K562 (cell line): Measurements from ENCODE around the gene NTNG1. TPM values are rescaled to one million over a fixed set of nuclear protein-coding genes. Genes with fewer than 3 reads are reported as not detected.
A peak's percentile ranks its signal among the peaks of the same experiment; 100 is the strongest.

Experiments
- ATAC-seq: fragments of 200-7000 bp; cut with Tn5 transposase; 3 replicates; pipeline ENCODE4 v1.9.1; 2020; ENCODE audit warnings: moderate library complexity
- BruUV-seq: library from RNA; stranded (reverse); fragments of 400-500 nt; replicated peaks from 2 replicates; lab custom pipeline; 2021; lab: Mats Ljungman, UMichigan
- CTCF ChIA-PET: fragments of 300-600 bp; formaldehyde crosslinking; extraction: SDS; loops from one replicate; lab custom pipeline; 2021; ENCODE audit warnings: low intra/inter-chr PET ratio; lab: Yijun Ruan, JAX
- POLR2A ChIA-PET: fragments of 300-600, 350-650 bp; sonication (Branson Sonifier 250); formaldehyde crosslinking; extraction: SDS; loops from one replicate; lab custom pipeline; 2021; ENCODE audit warnings: antibody characterized with exemption, inconsistent platforms; lab: Yijun Ruan, JAX
- DNase-seq, 4 experiments: peaks; one replicate each; pipeline versions ENCODE4 v3.0.0 to v3.0.0-alpha.2; 2011 to 2018; ENCODE audit warnings: low spot score in 3 of 4, mixed read lengths in 3 of 4; ENCODE audit errors: extremely low read depth in 1 of 4
- FAIRE-seq: peaks from 2 replicates; lab custom pipeline; 2011; peaks lifted over from hg19 to GRCh38; lab: Jason Lieb, UNC
- H2AFZ ChIP-seq: 2 replicates; pipeline ENCODE4 v1.6.0; 2011; ENCODE audit warnings: low read depth, low read length, control low read depth, inconsistent platforms
- H3K27ac ChIP-seq: fragments of 200-600 bp; 3 replicates; pipeline ENCODE4 v1.8.0; 2011; ENCODE audit warnings: low read depth, mild to moderate bottlenecking, control low read depth, inconsistent platforms, low read length, moderate library complexity, mixed read lengths; ENCODE audit errors: extremely low read depth
- H3K27me3 ChIP-seq, 2 experiments: fragments of 300-600 bp in 1 of 2; 2 replicates in 1 of 2; 3 replicates in 1 of 2; pipeline versions ENCODE4 v1.6.0 to v1.8.0; 2011; ENCODE audit warnings: inconsistent platforms in 2 of 2, low read length in 2 of 2, mild to moderate bottlenecking in 1 of 2, mixed read lengths in 1 of 2, moderate library complexity in 1 of 2; ENCODE audit not compliant: control insufficient read depth in 2 of 2, insufficient read depth in 2 of 2
- H3K36me3 ChIP-seq: fragments of 300-600 bp; 3 replicates; pipeline ENCODE4 v1.8.0; 2011; ENCODE audit warnings: mild to moderate bottlenecking, low read length, inconsistent platforms; ENCODE audit not compliant: control insufficient read depth, insufficient read depth
- H3K4me1 ChIP-seq, 2 experiments: fragments of 200-600 bp in 1 of 2; replicated peaks in 1 of 2; 2 replicates in 1 of 2; 3 replicates in 1 of 2; pipeline versions ENCODE4 v1.5.1 to v1.8.0; 2011; ENCODE audit warnings: inconsistent platforms in 2 of 2, low read length in 2 of 2, mild to moderate bottlenecking in 1 of 2, mixed read lengths in 1 of 2, moderate library complexity in 1 of 2; ENCODE audit not compliant: control insufficient read depth in 2 of 2, insufficient read depth in 2 of 2
- H3K4me2 ChIP-seq: 2 replicates; pipeline ENCODE4 v1.6.1; 2011; ENCODE audit warnings: low read length, control low read depth, inconsistent platforms, mixed read lengths; ENCODE audit not compliant: insufficient read depth
- H3K4me3 ChIP-seq: fragments of 200-600 bp; sonication (generic), shearing (Covaris generic); 2 replicates; pipeline ENCODE4 v1.5.1; 2016; ENCODE audit warnings: control low read depth, inconsistent platforms
- H3K79me2 ChIP-seq: fragments of 200-600 bp; 3 replicates; pipeline ENCODE4 v1.8.0; 2011; ENCODE audit warnings: low read length, inconsistent platforms; ENCODE audit not compliant: control insufficient read depth, insufficient read depth
- H3K9ac ChIP-seq, 2 experiments: 2 replicates each; pipeline versions ENCODE4 v1.6.0 to v1.6.1; 2011; ENCODE audit warnings: low read depth in 2 of 2, low read length in 2 of 2, control low read depth in 1 of 2, inconsistent platforms in 1 of 2, mild to moderate bottlenecking in 1 of 2, mixed read lengths in 1 of 2; ENCODE audit not compliant: insufficient read depth in 1 of 2
- H3K9me1 ChIP-seq: one replicate; pipeline ENCODE4 v1.6.0; 2011; ENCODE audit warnings: inconsistent platforms, mild to moderate bottlenecking, low read length, moderate library complexity; ENCODE audit not compliant: control insufficient read depth, insufficient read depth
- H3K9me3 ChIP-seq: replicated peaks from 2 replicates; pipeline ENCODE4 v1.5.1; 2011; ENCODE audit warnings: low read depth, low read length, inconsistent platforms; ENCODE audit not compliant: control insufficient read depth, insufficient read depth
- H4K20me1 ChIP-seq: replicated peaks from 2 replicates; pipeline ENCODE4 v1.6.1; 2011; ENCODE audit warnings: low read length, inconsistent platforms, mixed read lengths; ENCODE audit not compliant: control insufficient read depth, insufficient read depth
- BRF1 ChIP-seq: IDR thresholded peaks from 3 replicates; pipeline ENCODE4 v1.6.1; 2011; ENCODE audit warnings: borderline replicate concordance, mild to moderate bottlenecking; ENCODE audit not compliant: insufficient read length; ENCODE audit errors: extremely low read depth
- FOXA1 ChIP-seq: fragments of 450-650 bp; IDR thresholded peaks from 2 replicates; pipeline ENCODE4 v1.6.1; 2016; ENCODE audit warnings: mild to moderate bottlenecking, borderline replicate concordance
- ZNF316 ChIP-seq: fragments of 450-650 bp; IDR thresholded peaks from 2 replicates; pipeline ENCODE4 v1.6.1; 2016
- WGBS: fragments of 100-300 bp; shearing (Covaris generic); methylation state at CpG from one replicate; pipeline ENCODE4 v1.1.6; 2016; ENCODE audit warnings: low coverage, mixed read lengths; ENCODE audit not compliant: insufficient coverage; ENCODE audit errors: missing lambda C conversion rate; 5-methylcytosine and 5-hydroxymethylcytosine counted together
- in situ Hi-C: fragments of 300-500 bp; cut with MboI; formaldehyde crosslinking; loops from 4 replicates; pipeline ENCODE4 v1.15.0; 2018; ENCODE audit warnings: inconsistent platforms, mixed read lengths
- intact Hi-C: fragments of 100-400 bp; cut with micrococcal nuclease; formaldehyde crosslinking; loops from 2 replicates; pipeline ENCODE4 v1.14.2; 2022
- polyA plus RNA-seq, 8 experiments: library from polyadenylated mRNA; depleted of rRNA in 4 of 8; stranded (reverse) in 5 of 8; unstranded in 3 of 8; fragments of >200 nt; fragmentation: Nextera tagmentation in 2 of 8; fragmentation: Illumina TruSeq in 1 of 8; extraction: Ambion mirVana in 2 of 8; extraction: Trizol in 1 of 8; gene quantifications; 2 replicates each; pipeline versions ENCODE4 v1.2.1 to v1.2.3, GENCODE V29; 2011 to 2014; ENCODE audit warnings: inconsistent platforms in 1 of 8, missing spikeins in 1 of 8
- total RNA-seq, 7 experiments: library from RNA; depleted of rRNA in 6 of 7; stranded (reverse); fragments of >200 nt in 6 of 7; fragmentation: Illumina TruSeq in 2 of 7; extraction: Trizol in 2 of 7; gene quantifications; 2 replicates each; pipeline versions ENCODE4 v1.2.1 to v1.2.3, GENCODE V29; 2011 to 2021; ENCODE audit warnings: low replicate concordance in 1 of 7
- TF ChIP-seq, protein P1 (sequence below): fragments of 250-450 bp; sonication (Bioruptor Pico); IDR thresholded peaks from 2 replicates; pipeline ENCODE4 v1.8.0; 2021; ENCODE audit warnings: moderate library complexity, mild to moderate bottlenecking, inconsistent platforms

NTNG1 gene
- total and polyA plus RNA-seq, 9 of the 15 experiments (the other 6 are each of a cell fraction or from before 2014, with no cell fraction given) = not detected

DNA sequence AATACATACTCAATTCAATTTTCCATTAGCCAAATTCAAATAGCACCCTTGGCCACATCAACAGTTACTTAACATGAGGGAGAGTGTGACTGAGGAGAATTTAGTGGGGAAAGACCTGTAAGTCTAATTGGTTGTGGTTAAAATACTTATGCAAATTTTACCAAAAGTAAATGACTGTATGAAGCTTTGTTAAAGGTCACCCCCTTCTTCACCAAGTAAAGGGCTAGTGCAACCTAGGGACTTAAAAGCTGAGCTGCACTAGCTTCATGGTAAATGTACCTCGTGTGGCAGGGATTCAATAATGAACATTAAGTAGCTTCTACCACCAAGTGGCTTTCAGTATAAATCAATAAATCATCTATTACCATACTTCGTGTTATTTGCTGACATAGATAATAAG lies 372.0 kb downstream of the NTNG1 start:
- DNase-seq (no peak), FAIRE-seq (no peak), ATAC-seq (no peak)
- no peaks in the 10 kb centered on the region for H3K79me2 ChIP-seq
- H3K4me2 ChIP-seq = no peak overlapping the region
- no peaks in the 10 kb centered on the region for H4K20me1 ChIP-seq
- H3K9me1 ChIP-seq = no peaks in the 10 kb centered on the region
- ChIA-PET CTCF (no interaction called here), POLR2A (interaction anchor here (0.6 kb wide), 1 partner anchor 933 kb away, joined by 3 read pairs; no protein-coding TSS in a partner anchor)
- TF ChIP-seq FOXA1 (no peak), ZNF316 (peak; percentile 33; the same call in 1 of the 2 replicates), BRF1 (no peak)
- H2AFZ ChIP-seq = no peak overlapping the region
- intact Hi-C loops = no loop called here
- no peaks in the 10 kb centered on the region for H3K9me3 ChIP-seq
- H3K36me3 ChIP-seq = no peaks in the 10 kb centered on the region
- BruUV-seq = no TSS peak
- H3K9ac ChIP-seq = no peak overlapping the region
- H3K4me3 ChIP-seq = no peak overlapping the region
- WGBS = 0% methylated on average over 2 of the region's 2 CpGs
- no peaks in the 10 kb centered on the region for H3K27me3 ChIP-seq
- in situ Hi-C loops = no loop called here
- no peaks in the 10 kb centered on the region for H3K4me1 ChIP-seq
- no peak overlapping the region for H3K27ac ChIP-seq

DNA sequence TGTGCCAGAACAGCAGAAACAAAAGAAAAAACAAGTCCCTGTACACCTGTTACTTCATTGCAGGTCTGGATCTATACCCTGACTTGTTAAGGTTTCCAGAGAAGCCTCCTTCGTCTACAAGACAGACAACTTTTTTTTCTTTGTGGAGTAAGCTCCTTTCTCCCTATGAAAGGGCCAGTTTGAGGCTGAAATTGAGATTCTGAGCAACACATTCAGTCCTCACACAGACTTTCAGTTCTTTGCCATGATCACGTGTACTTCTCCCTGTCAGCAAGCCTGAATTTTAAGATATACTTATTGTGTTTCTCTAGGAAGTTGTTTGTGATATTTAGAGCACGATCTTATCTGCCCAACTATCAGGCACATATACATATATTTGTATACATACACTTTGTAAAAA lies 374.0 kb downstream of the NTNG1 start:
- TF ChIP-seq, protein P1, sequence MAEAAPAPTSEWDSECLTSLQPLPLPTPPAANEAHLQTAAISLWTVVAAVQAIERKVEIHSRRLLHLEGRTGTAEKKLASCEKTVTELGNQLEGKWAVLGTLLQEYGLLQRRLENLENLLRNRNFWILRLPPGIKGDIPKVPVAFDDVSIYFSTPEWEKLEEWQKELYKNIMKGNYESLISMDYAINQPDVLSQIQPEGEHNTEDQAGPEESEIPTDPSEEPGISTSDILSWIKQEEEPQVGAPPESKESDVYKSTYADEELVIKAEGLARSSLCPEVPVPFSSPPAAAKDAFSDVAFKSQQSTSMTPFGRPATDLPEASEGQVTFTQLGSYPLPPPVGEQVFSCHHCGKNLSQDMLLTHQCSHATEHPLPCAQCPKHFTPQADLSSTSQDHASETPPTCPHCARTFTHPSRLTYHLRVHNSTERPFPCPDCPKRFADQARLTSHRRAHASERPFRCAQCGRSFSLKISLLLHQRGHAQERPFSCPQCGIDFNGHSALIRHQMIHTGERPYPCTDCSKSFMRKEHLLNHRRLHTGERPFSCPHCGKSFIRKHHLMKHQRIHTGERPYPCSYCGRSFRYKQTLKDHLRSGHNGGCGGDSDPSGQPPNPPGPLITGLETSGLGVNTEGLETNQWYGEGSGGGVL = no peak
- no peaks in the 10 kb centered on the region for H3K4me1 ChIP-seq
- in situ Hi-C loops = no loop called here
- 0% methylated on average over 3 of the region's 3 CpGs for WGBS
- no peak overlapping the region for H3K27ac ChIP-seq
- BruUV-seq = no TSS peak
- intact Hi-C loops = no loop called here
- no peaks in the 10 kb centered on the region for H3K9me3 ChIP-seq
- H3K9me1 ChIP-seq = no peaks in the 10 kb centered on the region
- FAIRE-seq (peak; percentile 52), ATAC-seq (no peak), DNase-seq (no peak)
- H3K27me3 ChIP-seq = no peaks in the 10 kb centered on the region
- H4K20me1 ChIP-seq = no peaks in the 10 kb centered on the region
- ChIA-PET CTCF (no interaction called here), POLR2A (no interaction called here)
- H3K4me3 ChIP-seq = no peak overlapping the region
- no peak overlapping the region for H3K9ac ChIP-seq
- no peak overlapping the region for H3K4me2 ChIP-seq
- H3K36me3 ChIP-seq = no peaks in the 10 kb centered on the region
- no peak overlapping the region for H2AFZ ChIP-seq
- no peaks in the 10 kb centered on the region for H3K79me2 ChIP-seq
